Skin of body (tissue), 2 donors: ENCODE results near the gene PRXL2C. TPM values are rescaled to one million over a fixed set of nuclear protein-coding genes. Genes with fewer than 3 reads are reported as not detected.

Experiments used
- DNase-seq: peaks from one replicate; lab custom pipeline; 2025; lab: John Stamatoyannopoulos, UW
- total RNA-seq: library from RNA; depleted of rRNA; stranded (reverse); fragments of >200 nt; gene quantifications from one replicate; pipeline ENCODE4 v1.2.3, GENCODE V29; 2014

The PRXL2C gene
- total RNA-seq, 1 donor from 2014 or later = 13.3 TPM

- DNase-seq = no peak
Measured at GRCh38 chr9:96612966-96613589, 42.0 kb downstream of the PRXL2C start.

- DNase-seq = no peak
Measured at GRCh38 chr9:96612105-96612965, 42.8 kb downstream of the PRXL2C start.

GRCh38 chr9:96611302-96611701, 43.8 kb downstream of the PRXL2C start:
- no peak for DNase-seq

GRCh38 chr9:96609732-96610131, 45.4 kb downstream of the PRXL2C start:
- no peak for DNase-seq

GRCh38 chr9:96607971-96608370, 47.1 kb downstream of the PRXL2C start:
- no peak for DNase-seq

GRCh38 chr9:96605328-96605727, 49.8 kb downstream of the PRXL2C start:
- DNase-seq = no peak

- DNase-seq = peak; percentile 17
Measured at GRCh38 chr9:96604004-96604319, 51.2 kb downstream of the PRXL2C start.

GRCh38 chr9:96603305-96604003, 51.7 kb downstream of the PRXL2C start:
- DNase-seq = no peak

GRCh38 chr9:96599298-96599697, 55.8 kb downstream of the PRXL2C start:
- DNase-seq = no peak

- no peak for DNase-seq
Measured at GRCh38 chr9:96596601-96597111, 58.5 kb downstream of the PRXL2C start.

Other genes starting within 250 kb of the PRXL2C start
- gene ZNF367, start 236.9 kb downstream of the PRXL2C start, total RNA-seq = 7.5 TPM
- 8.5 TPM for gene HABP4, start 205.1 kb downstream of the PRXL2C start, total RNA-seq
- gene CDC14B, start 35.5 kb downstream of the PRXL2C start, total RNA-seq = 26.0 TPM
- 15.9 TPM for gene ZNF510, start 122.8 kb upstream of the PRXL2C start, total RNA-seq
- gene ZNF782, start 199.2 kb upstream of the PRXL2C start, total RNA-seq = 9.4 TPM